ENCODE results near the gene RNF225. TPM values are rescaled to one million over a fixed set of nuclear protein-coding genes. Genes with fewer than 3 reads are reported as not detected.

Gene RNF225
- total RNA-seq, 4 donors from 2014 or later, result 0.33 TPM; not detected in 3

GRCh38 chr19:58350871-58351557 lies 44.4 kb upstream of the RNF225 start:
- no peak overlapping the region for H3K27ac ChIP-seq
- H3K4me3 ChIP-seq (replicated peaks in 1 of 3), result no peak overlapping the region
- intact Hi-C loops (cut with DNase I), result no loop called here
- no peaks in the 10 kb centered on the region for H3K27me3 ChIP-seq
- 59 to 63% methylated on average over 12 to 32 of the region's 34 CpGs for WGBS, 2 donors
- DNase-seq, result no peak
- H3K4me1 ChIP-seq, result peaks cover 7 to 15% of the 10 kb centered on the region in 2 donors
- H3K36me3 ChIP-seq, result no peaks in the 10 kb centered on the region
- TF ChIP-seq POLR2A (IDR thresholded peaks at IDR 0.05), result no peak
- no peak for TF ChIP-seq CTCF (IDR thresholded peaks at IDR 0.05)
- no peaks in the 10 kb centered on the region for H3K9me3 ChIP-seq

DNA sequence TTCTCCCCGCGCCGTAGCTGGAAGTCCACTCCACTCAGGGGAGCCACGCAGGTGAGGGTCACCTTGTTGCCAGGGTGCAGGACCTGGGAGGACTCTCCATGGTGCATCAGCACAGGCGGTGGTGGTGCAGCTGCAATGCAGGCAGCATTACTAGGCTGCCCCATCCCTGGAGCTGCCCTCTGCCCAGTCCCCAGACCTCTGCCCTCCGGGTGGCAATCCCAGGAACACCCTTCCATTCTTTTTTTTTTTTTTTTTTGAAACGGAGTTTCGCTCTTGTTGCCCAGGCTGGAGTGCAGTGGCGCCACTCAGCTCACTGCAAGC lies 43.9 kb upstream of the RNF225 start:
- no peaks in the 10 kb centered on the region for H3K27me3 ChIP-seq
- intact Hi-C loops (cut with DNase I), result no loop called here
- no peak overlapping the region for H3K4me3 ChIP-seq (replicated peaks in 1 of 3)
- H3K4me1 ChIP-seq, result peaks cover 7 to 15% of the 10 kb centered on the region in 2 donors
- no peak for DNase-seq
- 82 to 90% methylated on average over 8 to 9 of the region's 9 CpGs for WGBS, 2 donors
- no peaks in the 10 kb centered on the region for H3K36me3 ChIP-seq
- H3K27ac ChIP-seq, result no peak overlapping the region
- H3K9me3 ChIP-seq, result no peaks in the 10 kb centered on the region
- no peak for TF ChIP-seq POLR2A (IDR thresholded peaks at IDR 0.05)
- TF ChIP-seq CTCF (IDR thresholded peaks at IDR 0.05), result no peak

DNA sequence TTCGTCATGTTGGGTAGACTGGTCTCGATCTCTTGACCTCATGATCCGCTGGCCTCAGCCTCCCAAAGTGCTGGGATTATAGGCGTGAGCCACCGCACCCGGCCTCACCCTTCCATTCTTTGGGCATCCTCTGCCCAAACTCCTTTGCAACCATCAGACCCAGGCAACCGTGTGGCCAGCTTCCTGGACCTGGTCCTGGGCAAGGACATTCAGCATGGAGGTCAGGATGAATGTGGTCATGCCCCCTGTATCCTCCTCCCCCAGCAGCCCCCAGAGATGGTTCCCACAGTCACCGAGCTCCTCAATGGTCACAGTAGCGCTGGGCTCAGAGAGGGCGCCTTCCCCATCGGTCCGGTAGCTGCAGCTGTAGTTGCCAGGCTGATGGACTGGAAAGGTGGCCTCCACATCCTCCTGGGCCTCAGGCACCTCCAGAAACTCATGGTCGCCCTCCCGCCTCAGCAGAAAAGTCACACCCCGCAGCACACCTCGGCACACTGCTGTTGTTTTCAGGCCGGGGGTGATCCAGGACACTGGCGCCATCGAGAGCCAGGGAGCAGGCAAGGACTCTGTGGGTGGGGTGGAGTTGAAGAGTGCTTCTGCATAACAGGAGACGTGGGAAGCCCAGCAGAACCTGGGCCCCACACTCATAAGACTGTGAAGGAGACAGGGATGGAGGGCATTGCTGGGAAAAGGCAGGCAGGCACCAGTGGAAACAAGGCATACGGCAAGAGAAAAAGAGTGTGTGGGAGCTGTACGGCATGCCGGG lies 43.3 kb upstream of the RNF225 start:
- intact Hi-C loops (cut with DNase I), result no loop called here
- Histone ChIP-seq H3K36me3 (no peaks in the 10 kb centered on the region), H3K4me3 (replicated peaks in 1 of 3) (no peak overlapping the region), H3K9me3 (no peaks in the 10 kb centered on the region), H3K27me3 (no peaks in the 10 kb centered on the region), H3K4me1 (peaks cover 7 to 15% of the 10 kb centered on the region in 2 donors), H3K27ac (no peak overlapping the region)
- TF ChIP-seq CTCF (IDR thresholded peaks at IDR 0.05) (no peak), POLR2A (IDR thresholded peaks at IDR 0.05) (no peak)
- WGBS, 2 donors, result 77 to 81% methylated on average over 21 to 23 of the region's 23 CpGs
- DNase-seq, result no peak

DNA sequence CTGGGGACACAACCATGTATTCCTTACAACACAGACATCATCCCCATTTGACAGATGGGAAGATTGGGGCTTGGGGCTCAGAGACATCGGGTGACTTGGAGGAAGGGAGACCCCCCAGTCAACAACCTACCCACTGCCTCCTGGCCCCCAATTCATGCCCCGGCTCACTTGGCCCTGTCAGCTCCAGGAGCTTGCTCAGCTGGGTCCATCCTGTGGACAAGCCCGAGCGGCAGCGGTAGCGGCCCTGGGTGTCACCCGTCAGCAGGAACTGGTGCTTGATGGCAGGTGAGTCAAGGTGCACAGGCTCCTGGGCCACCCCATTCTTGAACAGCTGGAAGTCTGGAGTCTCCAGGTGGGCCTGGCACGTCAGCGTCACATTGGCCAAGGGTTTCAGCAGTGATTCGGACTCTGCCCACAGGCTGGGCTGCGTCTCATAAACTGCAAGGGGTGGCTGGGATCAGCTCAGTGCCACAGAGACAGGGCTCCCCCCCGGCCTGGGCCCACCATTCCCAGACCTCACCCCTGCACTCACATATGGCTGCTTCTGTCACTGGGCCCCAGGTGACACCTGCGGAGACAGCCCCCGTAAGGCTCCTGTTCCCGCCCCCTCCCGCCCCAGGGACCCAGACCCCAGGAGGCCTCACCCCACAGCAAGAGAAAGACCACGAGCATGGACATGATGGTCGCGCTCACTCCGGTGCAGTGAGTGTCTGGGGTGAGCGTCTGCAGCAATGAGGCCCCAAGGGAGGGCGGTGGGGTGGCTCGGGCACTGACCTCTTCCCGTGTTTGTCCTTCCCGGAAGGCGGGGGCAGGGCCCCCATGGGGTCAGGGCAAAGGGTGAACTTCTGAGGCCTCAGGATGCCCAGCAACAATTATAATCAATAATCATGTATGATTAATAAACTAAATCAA lies 42.4 kb upstream of the RNF225 start, which contains the start of gene A1BG:
Gene A1BG (minus strand): TSS at position 733 of the 912 bp plus-strand sequence. CDS start 55 bp downstream, at position 678.
- Histone ChIP-seq H3K9me3 (no peaks in the 10 kb centered on the region), H3K36me3 (no peaks in the 10 kb centered on the region), H3K4me1 (peaks cover 7 to 12% of the 10 kb centered on the region in 2 donors), H3K27ac (no peak within 1 kb of the TSS), H3K4me3 (replicated peaks in 1 of 3) (no peak within 1 kb of the TSS), H3K27me3 (no peaks in the 10 kb centered on the region)
- 78 to 79% methylated on average over 16 to 25 of the region's 26 CpGs for WGBS, 2 donors
- TF ChIP-seq CTCF (IDR thresholded peaks at IDR 0.05) (no peak), POLR2A (IDR thresholded peaks at IDR 0.05) (no peak)
- no peak for DNase-seq
- intact Hi-C loops (cut with DNase I), result no loop called here

Data from thyroid gland (tissue), 4 donors.